Stimulated activated effector memory CD8-positive, alpha-beta T cell treated with anti-CD3 and anti-CD28 coated beads, Interleukin-12 subunit alpha, Interleukin-12 subunit beta, amount 100 ng/mL, for 72 hours (primary cell): ENCODE measurements around the gene PTPRN2.
"Not testable (repeated sequence)": the region's sequence is repeated elsewhere in the genome, so short reads cannot be mapped to it uniquely, and the experiment has no call there.

Experiments used
- ATAC-seq: fragments of 150-1000 bp; cut with Tn5 transposase; 2 replicates; pipeline ENCODE4 v1.10.0; 2021
- DNase-seq, 2 donors: peaks; one replicate each; pipeline ENCODE4 v3.0.0; 2021 to 2022; ENCODE audit warnings: low spot score in 2 of 2
- H3K27ac Mint-ChIP-seq: one replicate; pipeline ENCODE4 v1.8.0; 2022; ENCODE audit warnings: mild to moderate bottlenecking, mixed read lengths
- H3K36me3 Mint-ChIP-seq: one replicate; pipeline ENCODE4 v1.8.0; 2022; ENCODE audit warnings: mild to moderate bottlenecking, mixed read lengths
- H3K4me1 Mint-ChIP-seq: one replicate; pipeline ENCODE4 v1.8.0; 2022; ENCODE audit warnings: mixed read lengths
- H3K4me3 Mint-ChIP-seq: one replicate; pipeline ENCODE4 v1.8.0; 2022; ENCODE audit warnings: mild to moderate bottlenecking, mixed read lengths
- H3K9me3 Mint-ChIP-seq: one replicate; pipeline ENCODE4 v1.8.0; 2022; ENCODE audit warnings: mixed read lengths

Gene PTPRN2

GRCh38 chr7:157671358-157672255 lies 916.0 kb downstream of the PTPRN2 start:
- peaks cover 6% of the 10 kb centered on the region for H3K4me1 Mint-ChIP-seq
- no peak overlapping the region for H3K4me3 Mint-ChIP-seq
- no peaks in the 10 kb centered on the region for H3K9me3 Mint-ChIP-seq
- ATAC-seq = no peak
- no peak for DNase-seq
- no peak overlapping the region for H3K27ac Mint-ChIP-seq
- no peaks in the 10 kb centered on the region for H3K36me3 Mint-ChIP-seq

- DNase-seq = no peak
These were observed 916.9 kb downstream of the PTPRN2 start for GRCh38 chr7:157670490-157671357.

GRCh38 chr7:157669768-157670351 lies 917.8 kb downstream of the PTPRN2 start:
- DNase-seq = no peak
- H3K4me1 Mint-ChIP-seq = peaks cover 6% of the 10 kb centered on the region
- H3K27ac Mint-ChIP-seq = no peak overlapping the region
- no peaks in the 10 kb centered on the region for H3K9me3 Mint-ChIP-seq
- H3K4me3 Mint-ChIP-seq = no peak overlapping the region
- no peaks in the 10 kb centered on the region for H3K36me3 Mint-ChIP-seq
- ATAC-seq = no peak

More at GRCh38 chr7:157670490-157671357, 916.9 kb downstream of the PTPRN2 start:
- Mint-ChIP-seq H3K9me3 (no peaks in the 10 kb centered on the region), H3K4me3 (no peak overlapping the region), H3K4me1 (peaks cover 6% of the 10 kb centered on the region), H3K27ac (no peak overlapping the region), H3K36me3 (no peaks in the 10 kb centered on the region)
- no peak for ATAC-seq

- ATAC-seq = no peak
- Mint-ChIP-seq H3K4me1 (peaks cover 6% of the 10 kb centered on the region), H3K9me3 (no peaks in the 10 kb centered on the region), H3K27ac (no peak overlapping the region), H3K4me3 (no peak overlapping the region), H3K36me3 (no peaks in the 10 kb centered on the region)
- no peak for DNase-seq
These were observed 918.5 kb downstream of the PTPRN2 start for GRCh38 chr7:157668884-157669767.

- Mint-ChIP-seq H3K4me3 (no peak overlapping the region), H3K9me3 (no peaks in the 10 kb centered on the region), H3K4me1 (peaks cover 6% of the 10 kb centered on the region), H3K36me3 (no peaks in the 10 kb centered on the region), H3K27ac (no peak overlapping the region)
- DNase-seq (no peak), ATAC-seq (no peak)
These were observed 919.3 kb downstream of the PTPRN2 start for GRCh38 chr7:157668221-157668883.

GRCh38 chr7:157667731-157668130 lies 919.9 kb downstream of the PTPRN2 start:
- DNase-seq (no peak), ATAC-seq (no peak)
- H3K4me1 Mint-ChIP-seq = peaks cover 6% of the 10 kb centered on the region
- no peak overlapping the region for H3K27ac Mint-ChIP-seq
- no peak overlapping the region for H3K4me3 Mint-ChIP-seq
- no peaks in the 10 kb centered on the region for H3K36me3 Mint-ChIP-seq
- no peaks in the 10 kb centered on the region for H3K9me3 Mint-ChIP-seq

- Mint-ChIP-seq H3K9me3 (no peaks in the 10 kb centered on the region), H3K36me3 (no peaks in the 10 kb centered on the region), H3K27ac (no peak overlapping the region), H3K4me3 (no peak overlapping the region), H3K4me1 (peaks cover 6% of the 10 kb centered on the region)
- no peak for ATAC-seq
- no peak for DNase-seq
These were observed 920.4 kb downstream of the PTPRN2 start for GRCh38 chr7:157667261-157667660.

- H3K36me3 Mint-ChIP-seq = no peaks in the 10 kb centered on the region
- H3K4me3 Mint-ChIP-seq = no peak overlapping the region
- H3K4me1 Mint-ChIP-seq = peaks cover 6% of the 10 kb centered on the region
- DNase-seq (no peak), ATAC-seq (no peak)
- no peak overlapping the region for H3K27ac Mint-ChIP-seq
- no peaks in the 10 kb centered on the region for H3K9me3 Mint-ChIP-seq
These were observed 921.0 kb downstream of the PTPRN2 start for GRCh38 chr7:157666530-157667040.

- not testable (repeated sequence) for DNase-seq, ATAC-seq, H3K4me1 Mint-ChIP-seq, H3K36me3 Mint-ChIP-seq, H3K4me3 Mint-ChIP-seq, H3K9me3 Mint-ChIP-seq, H3K27ac Mint-ChIP-seq
These were observed 922.0 kb downstream of the PTPRN2 start for GRCh38 chr7:157665634-157665988.

GRCh38 chr7:157664871-157665633 lies 922.6 kb downstream of the PTPRN2 start:
- H3K36me3 Mint-ChIP-seq = no peaks in the 10 kb centered on the region
- no peak for ATAC-seq

GRCh38 chr7:157664034-157664433 lies 923.6 kb downstream of the PTPRN2 start:
- no peaks in the 10 kb centered on the region for H3K36me3 Mint-ChIP-seq
- no peaks in the 10 kb centered on the region for H3K4me1 Mint-ChIP-seq
- no peak for DNase-seq
- no peak overlapping the region for H3K27ac Mint-ChIP-seq
- no peaks in the 10 kb centered on the region for H3K9me3 Mint-ChIP-seq
- no peak for ATAC-seq
- H3K4me3 Mint-ChIP-seq = no peak overlapping the region

More at GRCh38 chr7:157664871-157665633, 922.6 kb downstream of the PTPRN2 start:
- no peak for DNase-seq
- no peaks in the 10 kb centered on the region for H3K9me3 Mint-ChIP-seq
- peaks cover 5% of the 10 kb centered on the region for H3K4me1 Mint-ChIP-seq
- no peak overlapping the region for H3K27ac Mint-ChIP-seq
- H3K4me3 Mint-ChIP-seq = no peak overlapping the region

- Mint-ChIP-seq H3K36me3 (no peaks in the 10 kb centered on the region), H3K4me1 (no peaks in the 10 kb centered on the region), H3K27ac (no peak overlapping the region), H3K4me3 (no peak overlapping the region), H3K9me3 (no peaks in the 10 kb centered on the region)
- DNase-seq = no peak
- no peak for ATAC-seq
These were observed 924.5 kb downstream of the PTPRN2 start for GRCh38 chr7:157662981-157663716.
